WTC11 (cell line): ENCODE measurements around the gene HNRNPUL1. TPM values are rescaled to one million over a fixed set of nuclear protein-coding genes. Genes with fewer than 3 reads are reported as not detected.

Source experiments
- ATAC-seq: fragments of 200-7000 bp; cut with Tn5 transposase; 2 replicates; pipeline ENCODE4 v1.10.0; 2021; ENCODE audit warnings: mild to moderate bottlenecking, moderate library complexity
- CTCF ChIA-PET: fragments of 300-600 bp; sonication (Branson Sonifier 250); formaldehyde crosslinking; loops from one replicate; lab custom pipeline; 2021; ENCODE audit warnings: antibody characterized with exemption; lab: Charles Lee
- POLR2A ChIA-PET: fragments of 350-600 bp; sonication (Branson Sonifier 250); formaldehyde crosslinking; loops from one replicate; lab custom pipeline; 2021; ENCODE audit warnings: antibody characterized with exemption; lab: Charles Lee
- DNase-seq: peaks from one replicate; pipeline ENCODE4 v3.0.0; 2021; ENCODE audit warnings: low spot score
- H3K27ac Mint-ChIP-seq: 2 replicates; pipeline ENCODE4 v1.8.0; 2021; ENCODE audit warnings: mixed read lengths
- H3K27me3 Mint-ChIP-seq: 2 replicates; pipeline ENCODE4 v1.8.0; 2021; ENCODE audit warnings: low read depth, mild to moderate bottlenecking, moderate library complexity, mixed read lengths
- H3K36me3 Mint-ChIP-seq: 2 replicates; pipeline ENCODE4 v1.8.0; 2021; ENCODE audit warnings: mixed read lengths
- H3K4me1 Mint-ChIP-seq: 2 replicates; pipeline ENCODE4 v1.8.0; 2022; ENCODE audit warnings: mixed read lengths
- H3K4me3 Mint-ChIP-seq: 2 replicates; pipeline ENCODE4 v1.8.0; 2021; ENCODE audit warnings: mild to moderate bottlenecking, moderate library complexity, mixed read lengths
- H3K9me3 Mint-ChIP-seq: 2 replicates; pipeline ENCODE4 v1.8.0; 2021; ENCODE audit warnings: mixed read lengths
- CBFB ChIP-seq: sonication (generic); formaldehyde crosslinking; IDR thresholded peaks from 2 replicates; pipeline ENCODE4 v1.8.1; 2022; ENCODE audit warnings: mild to moderate bottlenecking, low read depth, missing genetic modification reagents
- FOXK1 ChIP-seq: sonication (generic); formaldehyde crosslinking; IDR thresholded peaks from 2 replicates; pipeline ENCODE4 v1.8.0; 2022; ENCODE audit warnings: mild to moderate bottlenecking, moderate library complexity, missing genetic modification reagents
- IRF2 ChIP-seq: sonication (generic); formaldehyde crosslinking; IDR thresholded peaks from 2 replicates; pipeline ENCODE4 v1.8.0; 2022; ENCODE audit warnings: low read depth, missing genetic modification reagents, borderline replicate concordance
- JUN ChIP-seq: sonication (generic); formaldehyde crosslinking; IDR thresholded peaks from 2 replicates; pipeline ENCODE4 v1.8.0; 2023; ENCODE audit warnings: mild to moderate bottlenecking, missing genetic modification reagents
- NFE2L1 ChIP-seq: sonication (generic); formaldehyde crosslinking; IDR thresholded peaks from 2 replicates; pipeline ENCODE4 v1.8.1; 2023; ENCODE audit warnings: missing genetic modification reagents
- NFYB ChIP-seq: sonication (generic); formaldehyde crosslinking; conservative IDR thresholded peaks from 2 replicates; pipeline ENCODE4 v1.8.0; 2022; ENCODE audit warnings: low read depth, missing genetic modification reagents
- NR2C2 ChIP-seq: sonication (generic); formaldehyde crosslinking; IDR thresholded peaks from 2 replicates; pipeline ENCODE4 v1.8.0; 2022; ENCODE audit warnings: mild to moderate bottlenecking, missing genetic modification reagents
- NR3C1 ChIP-seq: sonication (generic); formaldehyde crosslinking; conservative IDR thresholded peaks from 2 replicates; pipeline ENCODE4 v1.8.1; 2023; ENCODE audit warnings: low read depth, mild to moderate bottlenecking, missing genetic modification reagents
- OVOL2 ChIP-seq: fragments of 250-450 bp; sonication (Bioruptor Pico); IDR thresholded peaks from 2 replicates; pipeline ENCODE4 v1.9.0; 2021; ENCODE audit warnings: mild to moderate bottlenecking, borderline replicate concordance
- SOX15 ChIP-seq: fragments of 250-450 bp; sonication (Bioruptor Pico); IDR thresholded peaks from 2 replicates; pipeline ENCODE4 v1.9.0; 2021; ENCODE audit warnings: mild to moderate bottlenecking
- TEAD4 ChIP-seq: sonication (generic); formaldehyde crosslinking; IDR thresholded peaks from 2 replicates; pipeline ENCODE4 v1.8.0; 2022; ENCODE audit warnings: mild to moderate bottlenecking, missing genetic modification reagents
- TP53 ChIP-seq: sonication (generic); formaldehyde crosslinking; IDR thresholded peaks from 2 replicates; pipeline ENCODE4 v1.8.1; 2023; ENCODE audit warnings: mild to moderate bottlenecking, missing genetic modification reagents
- ZNF138 ChIP-seq: sonication (generic); formaldehyde crosslinking; conservative IDR thresholded peaks from 2 replicates; pipeline ENCODE4 v1.8.1; 2022; ENCODE audit warnings: mild to moderate bottlenecking, moderate library complexity, missing genetic modification reagents
- ZNF396 ChIP-seq: fragments of 250-450 bp; sonication (Bioruptor Pico); IDR thresholded peaks from 2 replicates; pipeline ENCODE4 v1.8.0; 2021; ENCODE audit warnings: mild to moderate bottlenecking, moderate library complexity, borderline replicate concordance
- total RNA-seq: library from RNA; stranded (reverse); gene quantifications from 3 replicates; pipeline ENCODE4 v1.2.3, GENCODE V29; 2021
- TF ChIP-seq, protein P1 (sequence below): fragments of 250-450 bp; sonication (Bioruptor Pico); IDR thresholded peaks from 2 replicates; pipeline ENCODE4 v1.9.0; 2021; ENCODE audit warnings: mild to moderate bottlenecking, borderline replicate concordance
- TF ChIP-seq, protein P2 (sequence below): sonication (generic); formaldehyde crosslinking; conservative IDR thresholded peaks from 2 replicates; pipeline ENCODE4 v1.8.1; 2022; ENCODE audit warnings: mild to moderate bottlenecking, missing genetic modification reagents
- TF ChIP-seq, protein P3 (sequence below): sonication (generic); formaldehyde crosslinking; IDR thresholded peaks from 2 replicates; pipeline ENCODE4 v1.8.1; 2023; ENCODE audit warnings: mild to moderate bottlenecking, missing genetic modification reagents, borderline replicate concordance
- TF ChIP-seq, protein P4 (sequence below): sonication (generic); formaldehyde crosslinking; IDR thresholded peaks from 2 replicates; pipeline ENCODE4 v1.8.1; 2023; ENCODE audit warnings: mild to moderate bottlenecking, moderate library complexity, missing genetic modification reagents

The HNRNPUL1 gene
- total RNA-seq, 1 experiment from 2014 or later: 282 TPM

DNA sequence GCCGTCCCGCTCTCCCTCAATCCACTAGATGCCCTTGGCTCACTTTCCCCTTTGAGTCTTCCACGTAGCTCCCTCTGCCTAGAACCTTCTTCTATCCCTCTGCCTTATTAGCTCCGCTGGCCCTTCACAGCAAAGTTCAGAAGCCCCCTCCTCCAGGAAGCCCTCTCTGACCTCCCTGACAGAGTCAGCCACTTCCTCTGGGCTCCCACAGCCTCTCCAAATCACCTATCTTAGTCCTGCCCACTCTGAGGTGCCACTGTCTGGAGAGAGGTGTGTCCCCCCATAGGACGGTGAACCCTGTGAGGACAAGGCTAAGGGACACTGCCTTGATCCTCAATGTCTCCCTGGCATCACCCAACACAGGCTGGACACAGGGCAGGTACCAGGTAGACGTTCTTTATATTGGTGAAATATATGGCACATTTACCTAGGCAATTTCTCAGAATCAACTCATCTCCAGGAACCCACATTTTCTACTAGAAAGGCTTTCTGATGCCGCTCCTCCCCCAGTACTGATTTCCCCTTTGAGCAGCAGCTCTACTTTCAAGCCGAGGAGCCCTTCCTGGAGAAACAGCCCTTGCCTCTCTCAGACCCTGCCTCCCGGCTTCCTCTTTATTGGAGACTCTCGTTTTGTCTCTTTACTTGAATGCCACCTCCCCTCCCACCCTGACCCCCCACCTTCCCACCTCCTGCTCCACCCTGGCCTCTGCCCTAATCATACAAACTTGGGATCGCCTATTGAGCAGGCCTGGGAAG lies 93.0 kb downstream of the HNRNPUL1 start:
- H3K36me3 Mint-ChIP-seq: no peaks in the 10 kb centered on the region
- no peaks in the 10 kb centered on the region for H3K9me3 Mint-ChIP-seq
- DNase-seq: no peak
- POLR2A ChIA-PET: no interaction called here
- TF ChIP-seq TEAD4 (CRISPR knock-in tag) (no peak), ZNF138 (CRISPR knock-in tag) (no peak), ZNF396 (no peak), NR3C1 (CRISPR knock-in tag) (no peak), CBFB (CRISPR knock-in tag) (no peak), IRF2 (CRISPR knock-in tag) (no peak), NFYB (no peak), OVOL2 (no peak), JUN (CRISPR knock-in tag) (no peak), NFE2L1 (no peak), SOX15 (no peak), NR2C2 (CRISPR knock-in tag) (no peak), TP53 (CRISPR knock-in tag) (no peak), FOXK1 (no peak)
- TF ChIP-seq, protein P1, sequence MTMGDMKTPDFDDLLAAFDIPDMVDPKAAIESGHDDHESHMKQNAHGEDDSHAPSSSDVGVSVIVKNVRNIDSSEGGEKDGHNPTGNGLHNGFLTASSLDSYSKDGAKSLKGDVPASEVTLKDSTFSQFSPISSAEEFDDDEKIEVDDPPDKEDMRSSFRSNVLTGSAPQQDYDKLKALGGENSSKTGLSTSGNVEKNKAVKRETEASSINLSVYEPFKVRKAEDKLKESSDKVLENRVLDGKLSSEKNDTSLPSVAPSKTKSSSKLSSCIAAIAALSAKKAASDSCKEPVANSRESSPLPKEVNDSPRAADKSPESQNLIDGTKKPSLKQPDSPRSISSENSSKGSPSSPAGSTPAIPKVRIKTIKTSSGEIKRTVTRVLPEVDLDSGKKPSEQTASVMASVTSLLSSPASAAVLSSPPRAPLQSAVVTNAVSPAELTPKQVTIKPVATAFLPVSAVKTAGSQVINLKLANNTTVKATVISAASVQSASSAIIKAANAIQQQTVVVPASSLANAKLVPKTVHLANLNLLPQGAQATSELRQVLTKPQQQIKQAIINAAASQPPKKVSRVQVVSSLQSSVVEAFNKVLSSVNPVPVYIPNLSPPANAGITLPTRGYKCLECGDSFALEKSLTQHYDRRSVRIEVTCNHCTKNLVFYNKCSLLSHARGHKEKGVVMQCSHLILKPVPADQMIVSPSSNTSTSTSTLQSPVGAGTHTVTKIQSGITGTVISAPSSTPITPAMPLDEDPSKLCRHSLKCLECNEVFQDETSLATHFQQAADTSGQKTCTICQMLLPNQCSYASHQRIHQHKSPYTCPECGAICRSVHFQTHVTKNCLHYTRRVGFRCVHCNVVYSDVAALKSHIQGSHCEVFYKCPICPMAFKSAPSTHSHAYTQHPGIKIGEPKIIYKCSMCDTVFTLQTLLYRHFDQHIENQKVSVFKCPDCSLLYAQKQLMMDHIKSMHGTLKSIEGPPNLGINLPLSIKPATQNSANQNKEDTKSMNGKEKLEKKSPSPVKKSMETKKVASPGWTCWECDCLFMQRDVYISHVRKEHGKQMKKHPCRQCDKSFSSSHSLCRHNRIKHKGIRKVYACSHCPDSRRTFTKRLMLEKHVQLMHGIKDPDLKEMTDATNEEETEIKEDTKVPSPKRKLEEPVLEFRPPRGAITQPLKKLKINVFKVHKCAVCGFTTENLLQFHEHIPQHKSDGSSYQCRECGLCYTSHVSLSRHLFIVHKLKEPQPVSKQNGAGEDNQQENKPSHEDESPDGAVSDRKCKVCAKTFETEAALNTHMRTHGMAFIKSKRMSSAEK: no peak
- TF ChIP-seq, protein P2, sequence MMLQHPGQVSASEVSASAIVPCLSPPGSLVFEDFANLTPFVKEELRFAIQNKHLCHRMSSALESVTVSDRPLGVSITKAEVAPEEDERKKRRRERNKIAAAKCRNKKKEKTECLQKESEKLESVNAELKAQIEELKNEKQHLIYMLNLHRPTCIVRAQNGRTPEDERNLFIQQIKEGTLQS (CRISPR knock-in tag): no peak
- TF ChIP-seq, protein P3, sequence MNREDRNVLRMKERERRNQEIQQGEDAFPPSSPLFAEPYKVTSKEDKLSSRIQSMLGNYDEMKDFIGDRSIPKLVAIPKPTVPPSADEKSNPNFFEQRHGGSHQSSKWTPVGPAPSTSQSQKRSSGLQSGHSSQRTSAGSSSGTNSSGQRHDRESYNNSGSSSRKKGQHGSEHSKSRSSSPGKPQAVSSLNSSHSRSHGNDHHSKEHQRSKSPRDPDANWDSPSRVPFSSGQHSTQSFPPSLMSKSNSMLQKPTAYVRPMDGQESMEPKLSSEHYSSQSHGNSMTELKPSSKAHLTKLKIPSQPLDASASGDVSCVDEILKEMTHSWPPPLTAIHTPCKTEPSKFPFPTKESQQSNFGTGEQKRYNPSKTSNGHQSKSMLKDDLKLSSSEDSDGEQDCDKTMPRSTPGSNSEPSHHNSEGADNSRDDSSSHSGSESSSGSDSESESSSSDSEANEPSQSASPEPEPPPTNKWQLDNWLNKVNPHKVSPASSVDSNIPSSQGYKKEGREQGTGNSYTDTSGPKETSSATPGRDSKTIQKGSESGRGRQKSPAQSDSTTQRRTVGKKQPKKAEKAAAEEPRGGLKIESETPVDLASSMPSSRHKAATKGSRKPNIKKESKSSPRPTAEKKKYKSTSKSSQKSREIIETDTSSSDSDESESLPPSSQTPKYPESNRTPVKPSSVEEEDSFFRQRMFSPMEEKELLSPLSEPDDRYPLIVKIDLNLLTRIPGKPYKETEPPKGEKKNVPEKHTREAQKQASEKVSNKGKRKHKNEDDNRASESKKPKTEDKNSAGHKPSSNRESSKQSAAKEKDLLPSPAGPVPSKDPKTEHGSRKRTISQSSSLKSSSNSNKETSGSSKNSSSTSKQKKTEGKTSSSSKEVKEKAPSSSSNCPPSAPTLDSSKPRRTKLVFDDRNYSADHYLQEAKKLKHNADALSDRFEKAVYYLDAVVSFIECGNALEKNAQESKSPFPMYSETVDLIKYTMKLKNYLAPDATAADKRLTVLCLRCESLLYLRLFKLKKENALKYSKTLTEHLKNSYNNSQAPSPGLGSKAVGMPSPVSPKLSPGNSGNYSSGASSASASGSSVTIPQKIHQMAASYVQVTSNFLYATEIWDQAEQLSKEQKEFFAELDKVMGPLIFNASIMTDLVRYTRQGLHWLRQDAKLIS (CRISPR knock-in tag): no peak
- TF ChIP-seq, protein P4, sequence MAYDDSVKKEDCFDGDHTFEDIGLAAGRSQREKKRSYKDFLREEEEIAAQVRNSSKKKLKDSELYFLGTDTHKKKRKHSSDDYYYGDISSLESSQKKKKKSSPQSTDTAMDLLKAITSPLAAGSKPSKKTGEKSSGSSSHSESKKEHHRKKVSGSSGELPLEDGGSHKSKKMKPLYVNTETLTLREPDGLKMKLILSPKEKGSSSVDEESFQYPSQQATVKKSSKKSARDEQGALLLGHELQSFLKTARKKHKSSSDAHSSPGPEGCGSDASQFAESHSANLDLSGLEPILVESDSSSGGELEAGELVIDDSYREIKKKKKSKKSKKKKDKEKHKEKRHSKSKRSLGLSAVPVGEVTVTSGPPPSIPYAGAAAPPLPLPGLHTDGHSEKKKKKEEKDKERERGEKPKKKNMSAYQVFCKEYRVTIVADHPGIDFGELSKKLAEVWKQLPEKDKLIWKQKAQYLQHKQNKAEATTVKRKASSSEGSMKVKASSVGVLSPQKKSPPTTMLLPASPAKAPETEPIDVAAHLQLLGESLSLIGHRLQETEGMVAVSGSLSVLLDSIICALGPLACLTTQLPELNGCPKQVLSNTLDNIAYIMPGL (CRISPR knock-in tag): no peak
- TF ChIP-seq, all 79 proteins: peak for 0
- H3K4me3 Mint-ChIP-seq: no peak overlapping the region
- CTCF ChIA-PET: interaction anchor here (1.0 to 6.2 kb wide), 4 partner anchors 9 to 31 kb away, joined by 3 to 44 read pairs (median 4); no protein-coding TSS in a partner anchor
- peaks cover 5% of the 10 kb centered on the region for H3K4me1 Mint-ChIP-seq
- peaks cover 23% of the 10 kb centered on the region for H3K27me3 Mint-ChIP-seq
- no peak overlapping the region for H3K27ac Mint-ChIP-seq
- ATAC-seq: no peak

Other genes with a start within 250 kb of the HNRNPUL1 start
- gene CYP2A13, start 175.9 kb upstream of the HNRNPUL1 start, total RNA-seq: 0.32 to 0.53 TPM (median 0.48 TPM) in 3 replicates
- 0.24 to 1.3 TPM (median 0.30 TPM) in 3 replicates for gene CYP2F1, start 149.9 kb upstream of the HNRNPUL1 start, total RNA-seq
- gene CYP2S1, start 71.2 kb upstream of the HNRNPUL1 start, total RNA-seq: 173 to 191 TPM (median 188 TPM) in 3 replicates
- gene AXL, start 45.1 kb upstream of the HNRNPUL1 start, total RNA-seq: 25.0 to 27.3 TPM (median 27.0 TPM) in 3 replicates
- gene CCDC97, start 45.8 kb downstream of the HNRNPUL1 start, total RNA-seq: 29.7 to 31.4 TPM (median 30.8 TPM) in 3 replicates
- gene TGFB1, start 89.5 kb downstream of the HNRNPUL1 start, total RNA-seq: 10.4 to 11.8 TPM (median 11.0 TPM) in 3 replicates
- 4.5 to 6.3 TPM (median 4.7 TPM) in 3 replicates for gene B9D2, start 99.8 kb downstream of the HNRNPUL1 start, total RNA-seq
- gene TMEM91, start 112.2 kb downstream of the HNRNPUL1 start, total RNA-seq: 5.3 to 6.0 TPM (median 5.3 TPM) in 3 replicates
- 56.4 to 60.3 TPM (median 56.6 TPM) in 3 replicates for gene EXOSC5, start 133.0 kb downstream of the HNRNPUL1 start, total RNA-seq
- 18.8 to 34.8 TPM (median 32.6 TPM) in 3 replicates for gene BCKDHA, start 133.4 kb downstream of the HNRNPUL1 start, total RNA-seq
- gene B3GNT8, start 163.0 kb downstream of the HNRNPUL1 start, total RNA-seq: 0.96 to 2.3 TPM (median 1.2 TPM) in 3 replicates
- 77.6 to 85.6 TPM (median 82.6 TPM) in 3 replicates for gene DMAC2, start 175.5 kb downstream of the HNRNPUL1 start, total RNA-seq
- gene ERICH4, start 178.8 kb downstream of the HNRNPUL1 start, total RNA-seq: 0.24 TPM in 1 of 3 replicates, not detected in the others